AG20443 (cell line): Measurements from ENCODE around the gene NR5A1.

Source experiments
- DNase-seq: peaks from one replicate; pipeline ENCODE4 v3.0.0; 2012; ENCODE audit warnings: low spot score, mixed read lengths

Gene NR5A1

DNA sequence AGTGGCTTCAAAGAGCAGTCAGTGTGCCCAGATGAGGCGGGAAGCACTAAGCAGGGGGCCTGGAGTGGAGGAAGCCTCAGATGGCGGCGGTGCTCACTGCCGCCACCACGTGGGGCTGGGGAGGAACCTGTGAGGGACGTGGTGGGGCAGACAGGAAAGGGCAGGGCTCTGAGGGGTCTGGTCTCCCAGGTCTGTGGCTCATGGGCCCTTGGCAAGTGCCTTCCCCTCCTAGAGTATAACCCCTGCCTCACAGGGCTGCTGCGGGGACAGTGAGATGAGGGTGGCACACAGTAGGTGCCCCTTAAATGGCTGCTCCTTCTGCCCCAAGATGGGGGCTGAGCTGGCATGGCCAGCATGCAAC lies 26.6 kb downstream of the NR5A1 start:
- DNase-seq: peak; percentile 77

DNA sequence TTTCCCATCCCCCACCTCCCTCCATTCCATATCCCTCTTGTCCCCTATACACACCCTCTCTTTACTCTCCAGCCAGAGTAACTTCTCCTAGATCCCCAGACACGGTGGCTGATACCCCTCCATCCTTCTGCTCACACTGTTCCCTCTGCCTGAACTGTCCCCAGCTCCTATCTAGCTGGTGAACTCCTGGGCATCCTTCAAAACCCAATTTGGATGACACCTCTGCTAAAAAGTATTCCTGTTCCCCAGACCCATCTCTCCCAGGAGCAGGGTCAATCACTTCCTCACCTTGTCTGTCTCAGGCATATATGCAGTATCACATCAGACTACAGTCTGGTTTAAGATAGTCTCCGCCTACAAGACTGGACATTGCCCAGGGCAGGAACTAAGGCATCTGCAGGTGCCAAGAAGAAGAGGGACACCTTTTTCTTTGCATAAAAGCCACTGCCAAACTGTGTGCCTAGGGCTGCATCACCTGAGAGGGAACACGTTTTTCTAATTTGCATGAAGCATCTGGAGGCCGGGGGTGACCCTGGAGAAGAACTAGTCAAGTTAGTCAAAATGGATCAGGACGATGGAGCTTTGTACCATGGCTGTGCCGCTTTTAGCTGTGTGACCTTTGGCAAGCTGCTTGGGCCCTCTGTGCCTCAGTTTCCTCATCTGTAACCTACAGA lies 27.1 kb downstream of the NR5A1 start:
- no peak for DNase-seq

DNA sequence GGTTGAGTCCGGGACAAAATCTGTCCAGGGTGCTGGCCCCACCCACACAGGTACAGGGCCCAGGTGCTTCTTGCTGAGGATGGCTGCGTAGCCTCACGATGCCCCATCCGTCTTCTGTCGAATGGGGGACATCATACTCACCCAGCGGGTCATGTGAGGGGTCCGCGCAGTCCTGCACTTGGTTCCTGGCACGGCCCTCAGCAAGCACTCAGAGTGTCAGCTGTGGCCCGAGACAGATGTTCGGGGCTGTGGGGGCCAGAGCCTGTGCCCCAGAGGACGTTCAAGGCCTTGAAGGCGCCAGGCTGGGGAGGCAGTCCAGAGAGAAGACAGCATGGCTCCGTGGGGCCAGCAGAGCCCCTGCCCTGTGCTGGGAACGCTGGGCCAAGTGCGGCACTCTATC lies 27.8 kb downstream of the NR5A1 start:
- DNase-seq: no peak

DNA sequence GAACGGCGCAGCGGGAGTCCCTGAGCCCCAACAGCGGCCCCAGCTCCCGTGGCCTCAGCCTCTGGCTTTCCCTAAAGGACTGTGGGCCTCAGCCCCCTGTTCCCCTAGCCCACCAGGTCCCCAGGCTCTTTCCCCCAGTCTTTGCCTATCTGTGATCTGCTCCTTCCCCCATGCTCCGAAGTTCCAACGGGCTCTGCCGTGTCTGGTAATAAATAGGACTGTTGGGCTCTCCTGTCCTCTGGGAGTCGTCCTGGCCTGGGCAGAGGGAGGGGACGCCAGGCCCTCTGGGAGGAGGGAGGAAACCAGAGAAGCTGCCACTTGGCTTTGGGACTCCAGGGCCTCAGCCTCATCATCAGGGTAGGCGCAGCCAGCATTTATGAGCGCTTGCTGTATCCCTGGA lies 28.8 kb downstream of the NR5A1 start:
- no peak for DNase-seq

DNA sequence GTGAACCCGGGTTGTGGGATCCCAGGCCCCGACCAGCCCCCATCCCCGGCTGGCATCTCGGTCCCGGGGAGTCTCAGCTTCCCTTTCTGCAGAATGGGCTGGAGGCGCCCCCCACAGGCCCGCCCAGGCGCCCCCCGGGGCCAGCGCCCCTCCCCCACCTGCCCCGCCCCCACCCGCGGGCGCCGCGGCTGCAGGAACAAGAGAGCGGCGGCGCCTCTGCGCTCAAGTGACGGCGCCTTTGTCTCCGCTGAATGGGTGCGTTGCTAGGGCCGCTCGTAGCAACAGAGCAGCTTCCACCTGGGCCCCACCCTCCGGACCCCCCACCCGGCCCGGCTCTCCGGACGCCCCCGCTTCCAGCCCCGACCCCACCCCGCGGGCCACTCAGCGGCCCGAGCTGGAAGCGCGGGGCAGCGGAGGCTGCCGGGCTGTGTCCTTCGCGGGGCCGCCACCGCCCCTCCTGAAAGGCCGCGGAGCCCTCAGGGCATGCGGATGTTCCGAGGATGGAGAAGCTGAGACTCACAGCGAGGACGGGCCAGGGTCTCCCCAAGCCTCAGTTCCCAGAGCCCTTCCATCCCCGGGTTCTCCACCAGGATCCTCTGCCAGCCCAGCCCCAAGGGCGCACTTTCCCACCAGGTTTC lies 29.4 kb downstream of the NR5A1 start:
- no peak for DNase-seq

DNA sequence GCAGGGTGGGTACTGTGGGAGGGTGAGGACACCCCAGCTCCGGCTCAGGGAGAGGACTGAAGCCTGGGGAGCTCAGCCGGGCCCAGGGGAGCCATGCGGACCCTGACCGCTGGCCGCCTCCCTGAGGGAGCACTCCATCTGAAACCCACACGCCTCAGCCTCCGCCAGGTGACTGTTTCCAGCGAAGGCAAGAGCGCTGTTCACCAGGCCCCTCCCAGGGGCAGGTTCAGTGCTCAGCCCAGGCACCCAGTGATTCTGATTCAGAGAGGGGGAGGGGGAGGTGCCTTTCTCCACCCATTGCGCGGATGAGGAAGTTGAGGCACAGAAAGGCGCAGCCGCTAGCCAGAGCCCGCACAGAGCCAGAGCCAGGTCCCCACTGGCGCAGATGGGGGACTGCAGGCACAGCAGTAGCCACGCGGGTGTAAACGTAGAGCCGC lies 30.0 kb downstream of the NR5A1 start:
- DNase-seq: no peak

DNA sequence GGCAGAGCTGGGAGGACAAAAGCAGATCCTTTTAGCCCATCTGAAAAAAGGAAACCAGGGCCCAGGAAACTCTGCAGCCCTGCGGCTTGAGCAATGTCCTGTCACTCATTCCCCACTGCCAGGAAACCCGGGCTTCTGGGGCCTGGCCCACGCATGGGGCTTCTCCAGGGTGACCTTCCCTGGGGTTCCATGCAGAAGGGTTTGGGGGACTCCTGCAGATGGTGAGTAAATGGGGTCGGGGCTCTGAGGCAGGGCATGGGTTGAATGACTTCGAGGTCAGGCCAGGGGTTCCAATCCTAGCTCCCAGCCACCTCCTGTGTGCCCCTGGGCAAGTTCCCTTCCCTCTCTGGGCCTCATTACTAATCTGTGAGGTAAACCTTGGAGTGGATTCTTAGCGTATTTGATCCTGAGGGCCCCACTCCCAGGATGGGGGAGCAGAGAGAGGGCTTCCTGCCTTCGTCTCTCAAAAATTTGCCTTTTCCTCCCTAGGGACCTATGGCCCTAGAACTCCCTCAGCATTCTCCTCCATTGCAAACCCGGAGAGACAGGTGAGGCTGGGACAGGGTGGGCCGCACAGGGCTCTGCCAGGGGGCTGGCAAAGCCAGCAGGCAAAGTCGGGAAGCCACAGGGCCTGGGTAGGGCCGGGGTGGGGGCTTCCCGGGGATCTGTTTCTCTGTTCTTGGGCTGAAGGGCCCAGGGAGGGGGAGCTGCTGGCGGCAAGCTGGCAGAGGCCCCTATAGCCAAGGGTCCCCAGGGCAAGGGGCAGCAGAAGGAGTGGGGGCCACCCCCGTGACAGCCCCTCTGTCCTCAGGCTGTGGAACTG lies 31.1 kb downstream of the NR5A1 start:
- no peak for DNase-seq

DNA sequence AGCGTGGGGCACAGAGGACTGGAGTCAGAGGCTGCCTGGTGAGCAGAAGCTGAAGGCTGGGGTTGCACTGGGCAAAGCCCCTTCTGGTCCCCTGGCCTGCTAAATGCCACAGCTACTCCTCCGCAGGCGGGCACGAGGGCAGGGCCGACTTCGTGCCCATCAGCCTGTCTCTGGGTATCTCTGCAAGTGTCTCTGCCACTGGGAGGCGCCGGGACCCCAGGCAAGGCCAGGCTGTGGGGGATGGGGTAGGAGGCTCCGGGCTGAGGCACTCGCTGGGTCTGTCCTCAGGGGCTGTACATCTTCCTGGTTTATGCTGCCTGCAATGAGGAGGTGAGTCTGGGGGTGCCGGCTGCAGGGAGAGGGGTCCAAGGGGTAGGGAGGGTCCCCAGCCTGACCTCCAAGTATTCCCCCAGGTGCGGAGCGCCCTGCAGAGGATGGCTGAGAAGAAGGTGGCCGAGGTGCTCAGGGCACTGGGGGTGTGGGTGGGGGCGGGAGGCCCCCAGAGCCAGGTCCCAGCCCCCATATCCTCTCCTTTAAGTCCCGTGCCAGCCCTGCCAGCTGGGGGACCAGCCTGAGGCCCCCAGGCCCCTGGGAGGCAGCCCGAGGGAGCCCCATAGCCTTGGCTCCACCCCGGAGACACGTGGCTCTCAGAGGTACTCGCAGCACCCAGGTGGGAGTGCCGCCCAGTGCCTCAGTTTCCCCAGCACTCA lies 31.9 kb downstream of the NR5A1 start:
- DNase-seq: no peak

DNA sequence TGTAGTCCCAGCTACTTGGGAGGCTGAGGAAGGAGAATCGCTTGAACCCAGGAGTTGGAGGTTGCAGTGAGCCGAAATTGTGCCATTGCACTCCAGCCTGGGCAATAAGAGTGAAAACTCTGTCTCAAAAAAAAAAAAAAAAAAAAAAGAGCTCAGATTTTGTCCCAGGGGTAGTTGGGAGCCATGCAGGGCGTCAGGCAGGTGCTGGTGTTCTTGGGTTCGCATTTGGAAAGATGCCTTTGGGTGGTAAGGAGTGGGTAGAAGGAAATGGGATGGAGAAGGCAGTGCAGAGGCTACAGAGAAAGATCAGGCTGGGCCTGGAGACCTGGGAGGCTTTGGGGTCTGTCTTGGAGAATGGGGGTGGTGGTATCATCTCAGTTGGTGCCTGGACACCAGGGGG lies 33.0 kb downstream of the NR5A1 start:
- DNase-seq: no peak

DNA sequence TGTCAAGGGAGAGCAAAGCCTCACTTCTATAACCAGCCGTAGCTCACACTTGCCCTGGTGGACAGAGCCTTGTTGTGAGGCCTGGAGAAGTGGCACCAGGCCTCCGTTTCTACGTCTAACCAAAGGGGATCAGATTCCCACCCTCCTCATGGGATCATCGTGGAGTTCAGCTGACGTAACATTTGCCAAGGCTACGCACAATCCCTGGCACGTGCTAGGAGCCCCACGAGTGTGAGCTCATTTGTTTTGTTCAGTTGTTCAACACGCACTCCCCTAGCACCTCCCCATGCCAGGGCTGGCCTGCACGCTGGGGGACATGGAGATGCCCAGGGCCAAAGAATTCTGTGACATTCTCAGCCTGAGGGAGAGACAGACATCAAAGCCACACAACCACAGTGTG lies 33.9 kb downstream of the NR5A1 start:
- DNase-seq: no peak

DNA sequence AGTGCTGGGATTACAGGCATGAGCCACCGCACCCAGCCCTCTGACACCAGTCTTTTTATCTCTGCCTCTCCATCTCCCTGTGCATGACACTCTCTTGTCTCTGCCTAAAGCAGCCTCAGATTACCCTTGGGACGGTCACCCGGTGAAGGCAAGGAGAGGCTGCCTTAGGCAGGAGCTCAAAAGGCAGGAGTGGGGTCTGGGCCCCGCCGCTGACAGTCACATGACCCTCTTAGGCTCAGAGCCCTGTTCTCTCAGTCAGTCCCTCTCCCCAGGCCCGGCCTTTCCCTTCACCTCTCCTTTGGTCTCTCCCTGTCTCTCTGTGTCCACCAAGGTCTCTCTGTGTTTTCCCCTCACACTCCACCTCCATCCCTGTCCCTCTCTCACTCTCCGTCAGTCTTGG lies 34.4 kb downstream of the NR5A1 start:
- no peak for DNase-seq

DNA sequence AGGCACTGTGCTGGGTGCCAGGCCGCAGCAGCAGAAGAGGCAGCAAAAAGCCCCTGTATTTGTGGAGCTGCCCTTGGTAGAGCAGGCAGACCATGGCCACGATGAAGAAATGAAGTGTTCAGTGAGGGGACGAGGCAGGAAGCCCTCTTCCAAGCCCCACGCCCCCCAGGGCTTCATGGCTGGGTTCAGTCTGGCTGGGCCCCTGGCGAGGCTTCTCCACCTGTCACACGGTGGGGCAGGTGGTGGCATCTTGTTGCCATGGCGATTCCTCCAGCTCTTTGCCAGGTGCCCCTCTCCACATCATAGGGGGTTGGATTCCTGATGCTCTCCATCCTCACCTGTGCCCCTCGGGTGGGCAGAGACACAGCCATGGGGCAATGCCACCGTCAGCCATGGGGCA lies 35.4 kb downstream of the NR5A1 start:
- no peak for DNase-seq

DNA sequence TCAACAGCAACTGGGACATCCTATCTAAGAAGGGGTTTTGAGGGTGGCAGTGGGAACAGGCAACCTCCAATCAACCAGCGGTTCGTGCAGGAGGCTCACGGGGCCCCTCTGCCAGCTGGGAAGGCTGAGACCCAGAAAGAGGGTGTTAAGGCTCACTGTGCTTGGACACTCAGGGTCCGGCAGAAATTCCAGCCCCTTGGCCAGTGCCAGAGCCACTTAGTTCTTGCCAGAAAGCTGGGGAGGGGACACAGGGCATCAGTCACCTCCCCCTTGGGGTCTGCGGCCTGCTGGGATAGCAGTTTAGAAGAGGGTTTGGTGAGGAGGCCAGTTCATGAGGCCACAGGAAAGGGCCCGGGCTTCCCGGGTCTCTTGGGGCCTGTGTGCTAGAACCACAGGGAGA lies 36.5 kb downstream of the NR5A1 start:
- no peak for DNase-seq

DNA sequence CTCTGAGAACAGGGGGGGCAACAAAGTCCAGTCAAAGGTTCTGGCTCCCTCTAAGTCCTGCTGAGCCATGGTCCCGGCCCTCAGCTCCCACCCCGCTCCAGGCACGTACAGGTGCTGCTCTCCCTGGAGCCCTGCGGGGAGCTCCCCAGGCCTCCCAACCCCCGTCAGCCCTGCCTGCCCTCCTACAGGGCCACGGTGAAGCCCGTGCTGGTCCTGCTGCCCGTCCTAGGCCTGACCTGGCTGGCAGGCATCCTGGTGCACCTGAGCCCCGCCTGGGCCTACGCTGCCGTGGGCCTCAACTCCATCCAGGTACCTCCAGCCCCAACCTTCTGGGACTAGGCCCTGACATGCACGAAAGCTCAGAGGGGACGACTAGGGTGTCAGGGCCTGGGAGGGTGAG lies 36.9 kb downstream of the NR5A1 start:
- DNase-seq: no peak

DNA sequence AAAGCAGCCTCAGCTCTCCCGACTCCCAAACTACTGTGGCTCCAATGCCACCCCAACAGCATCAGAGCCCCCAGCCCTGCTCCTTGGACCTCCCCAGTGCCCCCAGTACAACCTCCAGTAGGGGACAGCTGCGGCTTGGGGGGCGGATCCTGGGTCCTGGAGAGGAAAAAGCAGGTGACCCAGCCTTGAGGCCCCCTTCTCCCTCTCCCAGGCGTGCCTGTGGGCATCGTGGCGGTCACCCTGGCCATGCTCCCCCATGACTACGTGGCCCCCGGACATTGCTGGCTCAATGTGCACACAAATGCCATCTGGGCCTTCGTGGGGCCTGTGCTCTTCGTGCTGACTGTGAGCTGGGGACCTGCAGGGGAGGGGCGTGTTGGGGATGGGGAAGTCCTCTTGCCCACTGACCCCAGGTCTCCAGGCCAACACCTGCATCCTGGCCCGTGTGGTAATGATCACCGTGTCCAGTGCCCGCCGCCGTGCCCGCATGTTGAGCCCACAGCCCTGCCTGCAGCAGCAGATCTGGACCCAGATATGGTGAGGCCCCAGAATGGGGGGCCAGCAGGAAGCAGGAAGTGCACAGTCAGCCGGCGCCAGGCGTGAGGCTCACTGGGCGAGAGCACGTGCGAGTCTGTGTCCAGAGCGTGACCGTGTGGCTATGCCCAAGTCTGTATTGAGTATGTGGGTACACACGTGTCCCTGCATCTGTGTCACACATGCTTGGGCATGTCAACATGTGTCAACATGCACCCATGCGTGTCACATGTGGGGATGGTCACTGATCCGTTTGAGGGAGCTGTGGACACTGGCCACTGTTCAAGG lies 38.0 kb downstream of the NR5A1 start:
- DNase-seq: no peak

DNA sequence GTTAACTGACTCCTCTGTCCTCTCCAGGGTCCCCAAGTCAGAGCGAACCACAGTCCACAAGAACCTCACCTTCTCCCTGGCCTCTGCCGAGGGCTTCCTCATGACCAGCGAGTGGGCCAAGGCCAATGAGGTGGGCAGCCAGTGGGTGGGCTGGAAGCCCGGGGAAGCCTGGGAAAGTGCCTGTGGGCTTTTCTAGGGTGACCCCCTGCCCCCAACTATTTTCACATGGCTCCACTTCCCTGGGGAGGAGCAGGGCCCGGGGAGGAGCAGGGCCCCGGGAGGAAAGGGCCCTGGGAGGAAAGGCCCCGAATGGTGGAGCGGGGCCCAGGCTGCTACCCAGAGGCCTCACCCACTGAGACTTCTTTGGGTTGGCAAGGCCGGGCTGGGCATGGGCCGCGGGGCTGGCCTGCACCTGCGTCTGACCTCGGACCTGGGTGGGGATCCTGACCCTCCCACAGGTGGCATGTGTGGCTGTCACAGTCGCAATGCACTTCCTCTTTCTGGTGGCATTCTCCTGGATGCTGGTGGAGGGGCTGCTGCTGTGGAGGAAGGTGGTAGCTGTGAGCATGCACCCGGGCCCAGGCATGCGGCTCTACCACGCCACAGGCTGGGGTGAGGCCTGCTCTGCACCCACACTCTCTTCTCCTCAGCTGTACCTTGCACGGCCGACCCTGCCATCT lies 39.0 kb downstream of the NR5A1 start:
- DNase-seq: no peak

DNA sequence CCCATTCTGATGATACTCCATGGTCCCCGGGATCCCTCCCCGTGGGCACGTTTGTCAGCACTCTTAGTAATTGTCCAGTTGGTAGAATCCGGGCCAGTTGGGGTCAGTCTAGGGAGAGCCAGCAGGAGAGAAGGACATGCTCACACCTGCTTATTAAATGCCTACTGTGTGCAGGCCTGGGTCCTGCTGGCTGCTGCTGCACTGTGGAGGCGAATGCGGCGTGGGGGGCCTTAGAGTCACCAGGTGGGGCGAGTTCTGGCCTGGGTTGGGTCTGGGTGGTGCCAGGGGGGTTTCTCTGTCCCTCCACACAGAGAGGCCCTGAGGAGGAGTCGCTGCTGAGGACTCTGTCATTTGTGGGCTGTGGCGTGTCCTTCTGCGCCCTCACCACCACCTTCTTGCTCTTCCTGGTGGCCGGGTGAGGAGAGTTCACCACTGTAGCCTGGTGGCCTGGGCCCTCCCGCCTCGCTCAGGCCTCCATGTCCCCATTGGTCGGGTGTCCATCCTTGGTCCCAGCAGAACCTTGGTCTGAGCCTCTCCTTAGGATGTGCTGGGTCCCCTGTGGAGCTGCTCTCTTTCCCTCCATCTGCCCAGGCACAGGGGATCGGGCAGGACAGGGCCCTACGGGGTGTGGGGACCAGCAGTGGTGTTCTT lies 39.7 kb downstream of the NR5A1 start:
- no peak for DNase-seq

DNA sequence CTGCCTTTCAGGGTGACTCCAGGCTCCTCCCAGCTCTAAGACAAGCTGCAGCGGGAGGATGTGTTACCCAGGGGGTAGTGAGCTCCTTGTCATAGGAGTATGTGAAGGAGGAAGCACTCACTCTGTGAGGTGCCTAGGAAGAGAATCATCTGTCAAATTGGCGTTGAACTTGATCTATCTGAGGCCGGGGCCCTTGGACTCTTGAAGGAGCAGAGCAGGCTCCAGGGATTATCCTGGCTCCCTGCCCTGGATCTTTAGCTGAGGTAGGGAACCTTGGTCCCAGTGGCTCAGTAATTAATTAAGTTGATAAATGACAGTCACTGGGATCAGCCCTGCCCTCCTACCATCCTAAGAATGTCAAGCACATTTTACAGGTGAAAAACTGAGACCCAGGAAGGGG lies 41.5 kb downstream of the NR5A1 start:
- no peak for DNase-seq

DNA sequence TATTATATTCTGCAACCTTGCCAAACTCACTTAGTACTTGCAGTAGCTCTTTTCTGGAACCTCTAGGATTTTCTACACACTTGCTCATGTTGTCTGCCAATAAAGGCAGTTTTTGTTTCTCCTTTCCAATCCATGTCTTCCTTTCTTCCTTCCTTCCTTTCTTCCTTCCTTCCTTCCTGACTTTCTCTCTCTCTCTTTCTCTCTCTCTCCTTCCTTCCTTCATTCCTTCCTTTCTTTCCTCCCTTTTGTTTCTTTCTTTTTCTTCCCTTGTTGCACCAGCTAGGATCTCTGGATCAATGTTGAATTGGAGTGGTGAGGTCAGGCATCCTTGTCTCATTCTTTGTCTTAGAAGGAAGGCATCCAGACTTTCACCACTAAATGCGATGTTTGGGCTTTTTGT lies 44.5 kb downstream of the NR5A1 start:
- DNase-seq: no peak

DNA sequence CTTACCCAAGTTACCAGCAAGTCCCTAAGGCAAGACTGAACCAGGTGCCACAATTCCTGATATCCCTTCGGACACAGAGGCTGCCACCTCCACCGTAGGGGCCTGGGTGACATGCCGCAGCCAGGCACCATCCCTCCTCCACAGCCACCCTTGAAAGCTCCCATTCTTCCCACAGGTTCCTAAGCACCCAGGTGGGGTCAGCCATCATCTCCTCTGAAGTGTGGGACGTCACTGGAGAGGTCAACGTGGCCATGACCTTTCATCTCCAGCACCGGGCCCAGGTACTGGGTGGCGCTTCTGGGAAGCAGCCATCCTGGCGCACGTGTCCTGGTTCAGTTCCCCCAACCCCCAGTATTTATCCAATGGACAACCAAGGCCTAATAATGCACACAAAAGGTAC lies 48.8 kb downstream of the NR5A1 start:
- no peak for DNase-seq
